UCSD-AML1 (cell line): ENCODE data around the gene ANKRD35.
"Not testable (repeated sequence)": the region's sequence is repeated elsewhere in the genome, so short reads cannot be mapped to it uniquely, and the experiment has no call there.

Experiments
- DNase-seq: peaks from one replicate; lab custom pipeline; 2025; ENCODE audit not compliant: unreplicated experiment; lab: John Stamatoyannopoulos, UW

Gene ANKRD35

DNA sequence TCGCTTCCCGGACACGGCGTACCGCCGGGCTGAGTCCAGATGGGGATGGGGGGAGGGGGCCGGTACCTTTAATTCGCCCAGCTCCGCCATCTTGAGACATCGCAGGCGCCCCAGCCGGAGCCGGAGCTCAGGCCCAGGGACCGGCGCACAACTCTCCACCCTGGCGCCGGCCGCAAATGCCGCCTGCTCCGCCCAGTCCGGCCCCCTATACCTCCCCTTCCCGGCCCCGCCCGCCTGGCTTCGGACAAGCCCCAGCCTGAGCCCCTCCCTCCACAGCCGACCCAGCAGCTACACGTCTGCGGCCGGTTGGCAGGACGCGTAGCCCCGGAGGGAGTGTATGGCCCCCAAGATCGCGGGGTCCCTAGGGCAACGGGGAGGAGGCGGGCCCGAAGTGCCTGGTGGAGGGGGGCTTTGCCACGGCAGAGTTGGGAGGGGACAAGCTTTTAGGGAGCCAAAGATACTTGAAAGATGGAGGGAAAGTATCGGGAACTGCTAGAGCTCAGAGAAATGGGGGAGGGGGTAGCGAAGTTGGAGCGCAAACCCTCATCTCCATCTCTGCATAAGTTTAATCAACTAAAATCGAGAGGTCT is 26.7 kb downstream of the ANKRD35 start, which contains the start of gene PIAS3:
Gene PIAS3 (minus strand): TSS at position 181 of the 590 bp plus-strand sequence. CDS start 91 bp downstream, at position 90.
- peak; percentile 96 for DNase-seq

DNA sequence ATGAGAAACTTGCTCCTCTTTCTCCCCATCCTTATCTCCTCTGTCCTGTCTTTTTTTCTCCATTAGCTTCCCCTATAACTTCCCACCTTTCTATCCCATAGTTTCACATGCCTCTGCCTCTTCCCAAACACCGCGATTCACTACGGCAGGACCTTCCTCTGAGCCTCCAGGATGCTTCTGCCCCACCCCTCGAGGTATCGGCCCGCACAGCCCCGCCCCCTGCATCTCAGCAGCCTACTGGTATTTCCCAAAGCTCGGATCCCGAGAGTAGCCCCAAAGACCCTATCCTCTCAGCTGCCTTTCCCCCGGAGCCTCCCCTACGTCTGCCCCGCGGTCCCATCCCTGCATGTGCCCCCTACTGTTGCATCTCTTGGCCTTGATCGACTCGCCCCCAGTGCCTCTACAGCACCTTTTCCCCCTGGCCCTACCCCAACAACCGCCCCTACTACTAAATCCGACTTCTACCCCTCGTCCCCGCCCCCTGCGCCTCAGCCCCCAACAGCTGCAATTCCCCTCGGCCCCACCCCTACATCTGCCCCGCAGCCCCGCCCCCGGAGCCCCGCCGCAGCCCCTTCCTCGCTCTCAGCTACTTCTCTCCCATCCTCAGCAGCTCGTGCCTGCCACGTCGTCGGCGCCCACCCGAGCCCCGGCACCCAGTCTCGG is 27.3 kb downstream of the ANKRD35 start:
- DNase-seq: peak; percentile 77

DNA sequence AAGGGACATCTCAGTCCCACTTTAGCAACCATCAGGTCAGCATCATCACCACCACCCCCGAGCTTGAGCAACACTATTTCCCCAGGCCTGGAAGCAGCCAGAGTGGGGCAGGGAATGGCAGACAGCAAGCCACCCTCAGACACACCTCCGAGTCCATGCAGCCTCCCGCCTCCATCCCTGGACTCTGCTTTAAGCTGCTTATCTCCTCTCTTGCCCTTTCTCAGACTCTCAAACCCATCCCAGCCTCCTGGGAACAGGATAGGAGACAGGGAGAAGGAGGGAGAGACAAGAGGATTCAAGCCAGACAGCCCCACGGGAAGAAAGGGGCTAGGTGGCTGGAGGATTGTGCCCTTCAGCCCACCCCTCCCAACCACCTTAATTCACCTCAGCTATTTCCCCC is 28.5 kb downstream of the ANKRD35 start:
- no peak for DNase-seq

DNA sequence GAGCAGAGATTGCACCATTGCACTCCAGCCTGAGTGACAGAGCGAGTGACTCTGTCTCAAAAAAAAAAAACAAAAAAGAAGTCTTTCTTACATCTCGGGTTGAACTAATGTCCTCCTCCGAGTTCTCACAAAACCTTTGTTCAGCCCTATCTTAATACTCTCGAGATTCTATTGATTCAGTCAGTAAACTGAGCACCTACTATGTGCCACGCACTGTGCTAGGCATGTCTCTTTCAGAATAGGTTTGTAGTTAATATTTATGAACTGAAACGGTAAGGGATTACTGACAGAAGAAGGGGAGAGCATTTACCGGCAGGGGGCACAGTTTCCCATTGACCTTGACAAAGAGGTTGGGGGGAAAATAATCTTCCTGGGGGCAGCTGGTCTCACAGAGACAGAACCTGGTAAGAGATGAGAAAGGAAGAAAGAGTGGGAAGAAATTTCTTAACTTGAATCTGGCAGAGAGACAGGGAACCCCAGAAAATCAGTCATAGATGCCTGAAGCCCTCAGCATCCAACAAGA is 30.2 kb downstream of the ANKRD35 start:
- no peak for DNase-seq

DNA sequence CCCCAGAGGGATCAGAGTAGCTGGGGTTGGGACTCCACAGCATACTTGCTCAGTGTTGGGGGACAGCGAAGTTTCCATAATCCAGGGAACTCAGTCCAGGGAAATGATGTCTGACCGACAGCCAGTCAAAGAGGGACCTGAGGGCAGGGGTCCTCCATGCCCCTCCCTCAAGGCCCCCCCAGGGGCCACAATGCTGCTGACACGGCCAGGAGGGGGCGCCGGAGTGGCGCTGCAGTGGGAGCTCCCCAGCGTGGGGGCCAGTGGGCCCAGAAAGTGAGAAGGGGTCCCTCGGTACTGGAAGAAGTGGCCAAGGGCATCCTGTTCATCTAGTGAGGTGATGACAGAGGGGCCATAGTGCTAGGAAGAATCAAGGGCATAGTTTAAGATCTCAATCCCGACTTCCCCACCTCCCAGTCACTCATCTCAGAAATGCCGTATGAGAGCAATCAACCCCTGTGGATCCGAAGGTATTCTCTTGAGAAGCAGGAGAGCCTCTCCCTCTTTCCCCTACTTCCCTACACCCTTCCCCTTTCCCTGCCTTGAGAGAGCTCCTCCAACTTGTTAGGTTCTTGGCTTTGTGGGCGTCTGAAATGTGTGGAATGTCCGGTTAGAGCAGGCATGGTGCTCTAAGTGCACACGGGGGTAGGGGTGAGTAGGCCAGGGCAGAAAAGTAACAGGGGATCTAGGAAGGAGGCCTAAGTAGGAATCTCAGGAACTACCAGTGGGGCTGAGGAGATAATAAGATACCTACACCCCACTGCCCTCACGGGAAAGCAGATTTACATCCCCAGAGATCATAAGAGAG is 36.1 kb downstream of the ANKRD35 start:
- peak; percentile 15 for DNase-seq

DNA sequence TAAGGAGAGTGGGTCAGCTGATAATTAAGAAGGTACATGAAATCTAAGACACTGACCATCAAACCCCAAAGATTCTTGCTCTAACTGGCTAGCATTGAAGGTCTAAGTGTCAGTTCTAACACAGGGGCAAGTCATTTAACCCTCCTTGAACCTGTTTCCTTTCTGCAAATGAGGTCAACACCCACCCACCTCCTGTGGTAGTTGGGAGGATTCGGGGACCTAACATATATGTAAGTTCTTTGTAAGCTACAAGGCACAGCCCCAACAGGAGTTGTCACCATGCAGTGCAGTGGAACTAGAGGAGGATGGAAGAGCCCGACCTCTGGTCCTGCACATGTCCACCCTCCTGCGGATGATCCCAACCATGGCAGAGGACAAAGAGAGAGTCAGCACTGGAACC is 37.8 kb downstream of the ANKRD35 start:
- DNase-seq: no peak

DNA sequence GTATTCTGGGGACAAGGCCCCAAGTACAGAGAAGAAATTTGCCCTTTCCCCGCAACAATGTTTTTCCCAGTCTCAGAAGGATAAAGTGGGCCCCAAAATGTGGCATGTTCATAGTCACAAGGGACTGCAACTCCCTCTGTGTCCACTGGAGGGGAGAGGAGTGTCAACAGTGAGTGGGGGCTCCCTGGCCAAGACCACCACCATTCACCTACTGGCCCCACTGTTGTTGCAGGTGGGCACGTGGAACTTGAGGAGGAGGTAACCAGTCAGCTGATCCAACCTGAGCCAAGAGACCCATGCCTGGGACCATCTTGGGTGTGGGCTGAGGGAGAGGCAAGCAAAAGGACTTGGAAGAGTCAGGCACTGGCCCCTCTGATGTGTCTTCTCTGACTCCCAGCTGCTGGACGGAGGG is 39.5 kb downstream of the ANKRD35 start:
- peak; percentile 56 for DNase-seq

DNA sequence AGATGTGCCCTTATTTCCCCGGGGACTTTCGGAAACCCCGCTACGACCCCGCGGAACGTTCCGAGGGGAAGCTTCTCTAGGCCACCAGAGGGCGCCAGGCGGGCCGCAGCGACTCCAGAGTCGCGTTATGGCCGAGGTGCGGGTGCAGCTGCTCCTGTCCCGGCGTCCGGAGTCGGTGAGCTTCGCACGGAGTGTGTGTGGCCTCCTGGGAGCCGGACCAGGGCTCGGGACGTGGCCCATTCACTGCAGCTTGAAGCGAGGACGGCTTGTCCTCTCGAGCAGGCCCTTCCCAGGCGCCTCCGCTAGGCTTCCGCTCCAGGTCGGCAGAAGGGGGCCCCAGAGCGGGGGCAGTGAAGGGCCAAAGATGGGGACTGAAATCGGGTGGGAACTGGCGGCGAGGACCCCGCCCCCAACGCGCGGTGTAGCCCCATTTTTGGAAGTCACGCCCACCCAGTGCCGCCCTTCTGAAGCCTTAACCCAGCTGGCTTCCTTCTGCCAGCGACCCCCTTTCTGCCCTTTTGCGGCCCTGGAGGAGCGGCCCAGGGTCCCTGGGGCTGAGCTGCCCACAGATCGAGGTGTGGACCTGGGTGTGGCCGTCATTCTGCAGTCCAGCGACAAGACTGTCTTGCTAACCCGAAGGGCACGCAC is 40.0 kb downstream of the ANKRD35 start, which contains the start of gene NUDT17:
Gene NUDT17 (plus strand): TSS at position 117 of the 648 bp plus-strand sequence. CDS start 11 bp downstream, at position 128.
- DNase-seq: peak; percentile 80

DNA sequence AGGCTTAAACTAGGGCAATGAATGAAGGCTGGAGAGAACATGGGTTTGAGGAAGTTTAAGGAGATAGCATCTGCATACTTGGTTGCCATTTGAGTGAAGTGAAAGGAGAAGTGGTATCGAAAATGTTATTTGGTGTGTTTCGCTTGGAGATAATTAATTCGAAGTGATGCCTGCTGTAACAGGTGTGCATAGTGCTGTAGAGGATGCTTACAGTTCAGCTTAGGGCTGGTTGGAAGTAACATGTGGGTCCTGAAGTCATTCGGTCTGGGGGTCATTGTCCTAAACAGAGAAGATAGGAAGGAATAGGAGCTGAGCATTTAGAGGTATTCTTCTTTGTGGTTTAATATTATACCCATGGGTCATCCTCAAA is 40.5 kb downstream of the ANKRD35 start:
- no peak for DNase-seq

DNA sequence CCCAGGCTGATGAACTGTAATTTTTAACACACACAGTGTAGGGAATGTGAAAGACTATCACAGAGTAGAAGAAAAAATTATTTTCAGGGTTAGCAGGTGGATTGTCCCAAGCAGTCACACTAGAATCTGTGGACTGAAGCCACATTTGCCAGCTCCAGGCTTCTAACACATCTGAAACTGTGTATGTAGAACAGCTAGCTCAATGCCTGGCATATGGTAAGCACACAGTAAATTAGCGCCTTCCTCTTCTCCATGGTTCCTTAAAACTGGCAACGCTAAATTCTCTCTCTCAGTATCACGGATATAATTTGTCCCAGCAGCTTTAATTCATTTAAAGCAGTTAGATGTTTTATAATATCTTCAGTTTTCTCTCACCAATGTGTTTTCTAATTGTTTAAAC is 42.6 kb downstream of the ANKRD35 start:
- no peak for DNase-seq

DNA sequence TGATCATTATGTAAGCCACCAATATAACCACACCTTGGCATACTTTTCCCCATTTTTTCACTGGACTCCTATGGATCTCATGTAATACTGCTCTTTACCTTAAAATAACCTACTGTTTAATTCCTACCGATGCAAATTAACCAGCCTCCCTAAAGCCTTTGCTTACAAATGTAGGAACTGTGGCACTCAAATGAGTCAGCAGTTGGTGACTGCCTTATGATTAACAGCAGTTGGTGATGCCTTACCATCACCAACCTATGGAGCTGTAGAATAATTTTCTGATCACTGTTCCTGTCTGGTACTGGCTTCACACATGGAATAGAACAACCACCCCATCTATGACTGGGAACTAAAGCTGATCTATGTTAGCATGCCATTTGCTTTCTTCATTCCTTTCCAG is 48.0 kb downstream of the ANKRD35 start:
- no peak for DNase-seq

DNA sequence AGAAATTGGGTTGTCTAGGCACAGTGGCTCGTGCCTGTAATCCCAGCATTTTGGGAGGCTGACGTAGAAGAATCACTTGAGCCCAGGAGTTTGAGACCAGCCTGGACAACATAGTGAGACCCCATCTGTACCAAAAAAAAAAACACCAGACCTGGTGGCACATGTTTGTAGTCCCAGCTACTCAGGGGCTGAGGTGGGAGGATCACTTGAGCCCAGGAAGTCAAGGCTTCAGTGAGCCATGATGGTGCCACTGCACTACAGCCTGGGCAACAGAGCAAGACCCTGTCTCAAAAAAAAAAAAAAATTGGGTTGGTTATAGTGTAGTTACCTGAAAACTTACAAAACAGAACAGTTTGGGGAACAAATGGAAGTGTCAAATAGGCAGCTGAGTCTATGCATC is 54.9 kb downstream of the ANKRD35 start:
- DNase-seq: not testable (repeated sequence)

DNA sequence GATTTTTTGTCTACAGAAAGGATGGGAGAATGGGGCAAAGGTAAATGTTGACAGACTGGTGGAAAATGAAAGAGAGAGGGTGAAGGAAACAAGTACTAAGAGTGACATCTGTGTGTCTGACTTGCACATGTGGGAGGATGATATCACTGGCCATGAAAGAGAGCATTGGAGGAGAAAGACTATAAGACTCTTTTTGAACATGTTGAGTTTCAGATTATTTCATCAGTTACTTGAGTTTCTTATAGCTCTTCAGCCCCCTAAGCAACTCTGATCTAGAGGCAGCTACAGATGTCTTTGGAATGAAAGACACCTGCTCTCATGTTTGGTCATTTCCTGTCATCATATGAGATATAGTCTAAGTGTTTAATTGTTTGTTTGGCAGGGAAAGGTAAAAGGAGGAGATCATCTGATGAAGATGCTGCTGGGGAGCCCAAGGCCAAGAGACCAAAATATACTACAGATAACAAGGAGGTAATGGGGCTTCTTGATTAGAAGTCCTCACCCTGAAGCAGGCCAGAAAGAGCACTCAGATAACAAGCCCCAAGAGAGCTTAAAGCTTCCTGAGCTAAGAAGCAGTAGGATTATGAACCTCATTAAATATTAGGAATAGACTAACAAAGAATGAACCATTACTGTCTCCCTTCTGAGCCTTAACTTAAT is 57.2 kb downstream of the ANKRD35 start:
- no peak for DNase-seq

DNA sequence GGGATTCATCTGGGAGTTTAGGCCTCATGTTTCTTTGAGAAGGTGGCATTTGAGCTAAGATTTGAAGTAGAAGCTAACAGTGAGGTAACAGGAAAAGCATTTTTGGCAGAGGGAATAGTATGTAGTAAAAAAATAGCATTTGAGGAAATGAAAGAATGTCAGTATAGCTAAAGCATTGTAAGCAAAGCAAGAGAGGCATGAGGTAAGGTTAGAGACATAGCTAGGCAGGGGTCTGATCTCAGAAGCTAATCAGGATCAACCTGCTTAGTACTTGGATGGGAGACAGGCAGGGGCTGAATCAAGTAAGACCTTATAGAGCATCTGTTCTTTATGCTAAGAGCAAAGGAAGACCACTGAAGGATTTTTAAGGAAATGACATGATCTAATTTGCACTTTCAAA is 57.7 kb downstream of the ANKRD35 start:
- no peak for DNase-seq

DNA sequence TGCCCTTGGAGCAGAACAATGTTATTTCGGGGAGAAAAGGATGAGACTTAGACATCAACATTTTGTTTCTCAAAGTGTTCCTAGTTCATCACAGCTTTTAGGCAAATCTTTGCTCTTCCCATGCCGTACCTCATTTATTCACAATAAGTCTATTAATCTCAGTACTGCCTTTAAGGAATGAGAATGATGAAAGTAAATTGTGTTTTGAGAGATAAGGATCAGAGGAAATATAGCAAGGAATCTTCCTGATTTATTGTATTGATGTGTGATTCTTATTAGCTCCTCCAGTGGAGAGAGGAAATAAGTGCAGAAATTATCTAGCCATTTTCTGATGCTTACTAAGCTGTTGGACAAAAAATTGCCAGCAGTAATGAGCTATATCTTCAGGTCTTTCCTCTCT is 59.6 kb downstream of the ANKRD35 start:
- DNase-seq: no peak

DNA sequence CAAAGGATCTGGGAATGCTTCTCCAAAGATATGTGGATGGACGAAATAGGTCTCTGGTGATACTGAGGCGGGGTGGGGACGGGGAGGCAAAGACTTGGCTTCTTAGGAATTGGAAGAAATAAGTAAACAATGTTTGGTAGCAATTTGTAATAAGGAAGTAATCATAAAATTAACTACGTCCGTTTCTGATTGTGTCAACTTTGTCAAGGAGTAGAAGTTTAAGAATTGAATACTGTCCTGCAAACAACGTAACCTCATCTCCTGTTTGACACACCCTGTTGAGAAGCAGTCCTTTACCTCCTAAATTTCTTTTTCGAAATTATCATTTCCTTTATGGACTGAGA is 61.2 kb downstream of the ANKRD35 start:
- no peak for DNase-seq

DNA sequence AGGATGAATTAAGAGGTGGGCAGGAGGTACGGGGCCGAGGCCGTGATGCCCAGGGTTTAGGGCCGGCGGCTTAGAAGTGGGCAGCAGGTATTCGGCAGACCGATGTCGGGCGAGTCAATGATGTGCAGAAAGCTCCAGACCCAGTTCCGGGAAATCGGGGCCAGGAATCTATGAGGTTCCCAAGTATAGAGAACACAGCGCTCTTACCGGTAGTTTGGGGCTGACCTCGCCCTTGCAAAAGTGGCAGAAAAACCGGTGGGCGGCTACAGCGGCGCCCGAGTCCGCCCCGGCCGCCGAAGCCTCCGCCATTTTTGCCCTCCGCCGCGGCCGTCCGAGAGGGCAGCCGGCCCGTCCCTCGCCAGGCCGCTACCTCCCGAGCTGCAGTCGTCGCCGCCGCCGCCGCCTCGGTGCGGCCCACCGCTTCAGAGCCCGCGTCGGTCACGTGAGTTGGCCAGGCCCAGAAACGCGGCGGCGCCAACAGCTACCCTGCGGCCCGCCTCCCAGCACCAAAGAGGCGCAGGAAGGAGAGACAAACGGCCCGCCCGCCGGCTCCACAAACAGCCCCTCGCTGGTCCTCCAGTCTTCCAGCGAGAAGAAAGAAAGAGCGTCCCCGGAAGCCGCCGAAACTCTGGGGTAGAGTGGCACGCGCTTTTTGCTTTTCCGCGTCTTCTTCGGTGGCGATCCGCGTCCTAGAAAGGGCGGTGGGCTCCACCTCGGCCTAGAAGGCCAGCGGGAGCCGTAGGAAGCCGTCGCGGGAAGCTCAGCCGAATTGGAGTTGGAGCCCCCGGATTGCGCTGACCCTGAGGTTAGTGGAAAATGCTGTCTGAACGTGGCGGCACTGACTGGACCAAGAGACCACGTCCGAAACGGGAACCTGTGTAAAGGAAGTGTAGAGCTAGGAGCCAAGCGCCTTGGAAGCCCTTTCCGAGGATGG is 61.8 kb downstream of the ANKRD35 start, which contains the start of the genes POLR3C and RNF115:
Gene POLR3C (plus strand): TSS at position 636 of the 934 bp plus-strand sequence. CDS start 1,577 bp downstream, outside the sequence.
Gene RNF115 (minus strand): TSS at position 531 of the 934 bp plus-strand sequence. CDS start 222 bp downstream, at position 309.
- DNase-seq: peak; percentile 90

DNA sequence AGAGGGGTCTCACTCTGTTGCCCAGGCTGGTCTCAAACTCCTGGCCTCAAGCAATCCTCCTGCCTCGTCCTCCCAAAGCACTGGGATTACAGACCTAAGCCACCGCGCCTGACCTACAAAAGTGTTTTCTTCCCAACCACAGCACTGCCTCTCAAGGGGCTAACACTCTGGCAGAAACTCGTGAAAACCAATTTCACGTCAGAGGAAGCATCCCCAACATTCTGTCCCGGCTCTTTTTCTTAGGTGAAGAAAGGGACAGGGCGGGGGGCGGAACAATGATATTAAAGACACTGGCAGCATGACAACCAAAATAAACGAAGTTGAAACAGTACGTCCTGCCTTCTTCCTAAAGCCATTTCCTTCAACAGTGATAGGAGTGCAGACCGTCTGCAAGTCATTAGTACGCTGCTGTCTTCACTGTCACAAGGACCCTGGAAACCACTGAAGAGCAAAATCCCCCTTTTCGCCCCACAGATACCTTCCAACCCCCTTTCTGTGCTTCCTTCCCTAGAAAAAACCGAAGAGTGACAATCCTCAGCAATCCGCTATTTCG is 62.8 kb downstream of the ANKRD35 start:
- not testable (repeated sequence) for DNase-seq

DNA sequence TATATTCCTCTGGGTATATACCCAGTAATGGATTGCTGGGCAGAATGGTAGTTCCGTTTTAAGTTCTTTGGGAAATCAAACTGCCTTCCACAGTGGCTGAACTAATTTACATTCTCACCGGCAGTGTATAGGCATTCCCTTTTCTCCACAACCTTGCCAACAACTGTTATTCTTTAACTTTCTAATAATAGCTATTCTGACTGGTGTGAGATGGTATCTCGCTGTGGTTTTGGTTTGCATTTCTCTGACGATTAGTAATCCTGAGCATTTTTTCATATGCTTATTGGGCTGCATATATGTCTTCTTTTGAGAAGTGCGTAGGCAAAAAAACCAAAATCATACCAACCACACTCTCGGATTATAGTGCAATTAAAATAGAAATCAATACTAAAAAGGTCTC is 67.6 kb downstream of the ANKRD35 start:
- DNase-seq: not testable (repeated sequence)
